ENCODE measurements around the gene FLVCR2. TPM values are rescaled to one million over a fixed set of nuclear protein-coding genes. Genes with fewer than 3 reads are reported as not detected.

FLVCR2 gene
- total RNA-seq, 1 donor from 2014 or later = 7.3 TPM

DNA sequence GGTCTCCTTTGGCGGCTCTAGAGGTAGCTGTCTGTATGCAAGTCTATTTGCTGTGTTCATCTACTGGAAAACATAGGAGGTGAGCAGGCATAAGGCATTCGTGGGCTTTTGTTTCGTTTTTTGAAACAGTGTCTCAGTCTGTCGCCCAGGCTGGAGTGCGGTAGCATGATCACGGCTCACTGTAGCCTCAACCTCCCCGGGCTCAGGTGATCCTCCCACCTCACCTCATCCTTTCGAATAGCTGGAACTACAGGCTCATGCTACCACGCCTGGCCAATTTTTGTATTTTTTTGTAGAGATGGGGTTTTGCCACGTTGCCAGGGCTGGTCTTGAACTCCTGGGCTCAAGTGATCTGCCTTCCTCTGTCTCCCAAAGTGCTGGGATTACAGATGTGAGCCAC, 27.5 kb downstream of the FLVCR2 start:
- H3K27me3 ChIP-seq (ENCODE audit: control insufficient read depth in 3 of 3, insufficient read depth in 3 of 3, low read length in 3 of 3) = no peaks in the 10 kb centered on the region
- H3K36me3 ChIP-seq (ENCODE audit: control insufficient read depth in 3 of 3, insufficient read depth in 3 of 3, low read length in 3 of 3) = no peaks in the 10 kb centered on the region
- peaks cover 12 to 19% (median 15%) of the 10 kb centered on the region in 3 donors for H3K4me1 ChIP-seq (ENCODE audit: control insufficient read depth in 3 of 3, insufficient read depth in 3 of 3, low read length in 3 of 3)
- no peak overlapping the region for H3K27ac ChIP-seq (ENCODE audit: low read depth, low read length)
- no peak overlapping the region for H3K9ac ChIP-seq (ENCODE audit: low read depth in 1 of 3, low read length in 3 of 3)
- H3K4me3 ChIP-seq (ENCODE audit: low read length in 3 of 3) = no peak overlapping the region
- no peaks in the 10 kb centered on the region for H3K9me3 ChIP-seq (ENCODE audit: control insufficient read depth in 3 of 3, low read length in 3 of 3)

- Histone ChIP-seq H3K27ac (ENCODE audit: low read depth, low read length) (no peak overlapping the region), H3K4me1 (ENCODE audit: control insufficient read depth in 3 of 3, insufficient read depth in 3 of 3, low read length in 3 of 3) (peaks cover 12 to 20% (median 17%) of the 10 kb centered on the region in 3 donors), H3K36me3 (ENCODE audit: control insufficient read depth in 3 of 3, insufficient read depth in 3 of 3, low read length in 3 of 3) (no peaks in the 10 kb centered on the region), H3K27me3 (ENCODE audit: control insufficient read depth in 3 of 3, insufficient read depth in 3 of 3, low read length in 3 of 3) (no peaks in the 10 kb centered on the region), H3K9ac (ENCODE audit: low read depth in 1 of 3, low read length in 3 of 3) (no peak overlapping the region), H3K9me3 (ENCODE audit: control insufficient read depth in 3 of 3, low read length in 3 of 3) (no peaks in the 10 kb centered on the region), H3K4me3 (ENCODE audit: low read length in 3 of 3) (no peak overlapping the region)
These were observed 28.6 kb downstream of the FLVCR2 start for GRCh38 chr14:75607044-75607443.

DNA sequence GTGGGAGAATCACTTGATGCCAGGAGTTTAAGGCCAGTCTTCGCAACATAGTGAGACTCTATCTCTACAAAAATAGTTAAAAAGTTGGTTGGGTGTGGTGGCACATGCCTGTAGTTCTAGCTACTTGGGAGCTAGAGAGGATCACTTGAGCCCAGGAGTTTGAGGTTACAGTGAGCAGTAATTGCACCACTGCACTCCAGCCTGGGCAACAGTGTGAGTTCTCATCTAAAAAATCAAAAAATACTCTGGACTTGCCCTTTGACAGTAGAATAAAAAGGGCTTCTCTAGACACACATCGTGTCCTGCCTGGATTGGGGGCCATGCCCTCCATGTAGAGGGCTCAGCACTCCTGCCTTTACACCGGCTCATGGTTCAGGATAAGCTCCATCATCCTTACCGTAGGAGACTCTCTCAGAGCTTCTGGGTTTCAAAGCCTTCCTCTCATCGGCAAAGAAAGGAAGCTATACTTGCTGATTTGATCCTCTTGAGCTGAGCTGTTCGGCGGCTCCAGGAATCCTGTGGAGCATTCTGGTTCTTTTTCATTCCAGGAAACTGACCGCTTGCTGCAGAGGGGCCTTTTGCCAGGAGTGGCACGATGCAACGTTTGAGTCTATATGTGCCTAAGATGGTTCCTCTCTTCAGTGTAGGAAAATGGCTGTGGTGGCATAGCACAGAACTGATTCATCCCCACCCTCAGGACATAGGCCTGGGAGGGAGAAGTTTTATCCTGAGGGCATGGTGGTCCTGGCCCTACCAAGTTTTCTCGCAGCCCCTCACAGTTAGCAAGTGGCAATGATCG, 29.6 kb downstream of the FLVCR2 start:
- Histone ChIP-seq H3K27ac (ENCODE audit: low read depth, low read length) (no peak overlapping the region), H3K27me3 (ENCODE audit: control insufficient read depth in 3 of 3, insufficient read depth in 3 of 3, low read length in 3 of 3) (no peaks in the 10 kb centered on the region), H3K36me3 (ENCODE audit: control insufficient read depth in 3 of 3, insufficient read depth in 3 of 3, low read length in 3 of 3) (no peaks in the 10 kb centered on the region), H3K4me1 (ENCODE audit: control insufficient read depth in 3 of 3, insufficient read depth in 3 of 3, low read length in 3 of 3) (peaks cover 12 to 20% (median 17%) of the 10 kb centered on the region in 3 donors), H3K9me3 (ENCODE audit: control insufficient read depth in 3 of 3, low read length in 3 of 3) (no peaks in the 10 kb centered on the region), H3K9ac (ENCODE audit: low read depth in 1 of 3, low read length in 3 of 3) (no peak overlapping the region), H3K4me3 (ENCODE audit: low read length in 3 of 3) (no peak overlapping the region)

DNA sequence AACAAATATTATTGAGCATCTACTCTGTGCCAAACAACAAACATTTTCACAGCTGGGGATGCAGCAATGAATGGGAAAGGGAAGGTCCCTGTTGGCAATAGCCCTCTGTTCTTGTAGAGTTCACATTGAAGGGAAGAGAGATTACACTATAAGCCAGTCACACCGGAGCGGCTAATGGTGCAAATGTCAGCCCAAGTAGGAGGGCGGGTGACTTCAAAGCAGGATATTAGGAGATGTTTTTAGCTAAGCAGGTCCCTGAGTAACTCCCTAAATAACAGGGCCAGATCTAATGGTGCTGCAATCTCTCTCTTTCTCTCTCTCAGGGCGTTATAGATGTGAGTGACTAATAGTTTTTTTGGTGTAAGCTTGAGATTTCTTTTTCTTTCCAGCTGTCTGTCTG, 30.7 kb downstream of the FLVCR2 start:
- Histone ChIP-seq H3K4me3 (ENCODE audit: low read length in 3 of 3) (no peak overlapping the region), H3K27me3 (ENCODE audit: control insufficient read depth in 3 of 3, insufficient read depth in 3 of 3, low read length in 3 of 3) (no peaks in the 10 kb centered on the region), H3K9ac (ENCODE audit: low read depth in 1 of 3, low read length in 3 of 3) (no peak overlapping the region), H3K9me3 (ENCODE audit: control insufficient read depth in 3 of 3, low read length in 3 of 3) (no peaks in the 10 kb centered on the region), H3K4me1 (ENCODE audit: control insufficient read depth in 3 of 3, insufficient read depth in 3 of 3, low read length in 3 of 3) (peaks cover 12 to 20% (median 17%) of the 10 kb centered on the region in 3 donors), H3K27ac (ENCODE audit: low read depth, low read length) (no peak overlapping the region), H3K36me3 (ENCODE audit: control insufficient read depth in 3 of 3, insufficient read depth in 3 of 3, low read length in 3 of 3) (no peaks in the 10 kb centered on the region)

- no peak overlapping the region for H3K4me3 ChIP-seq (ENCODE audit: low read length in 3 of 3)
- no peaks in the 10 kb centered on the region for H3K9me3 ChIP-seq (ENCODE audit: control insufficient read depth in 3 of 3, low read length in 3 of 3)
- H3K27me3 ChIP-seq (ENCODE audit: control insufficient read depth in 3 of 3, insufficient read depth in 3 of 3, low read length in 3 of 3) = no peaks in the 10 kb centered on the region
- H3K9ac ChIP-seq (ENCODE audit: low read depth in 1 of 3, low read length in 3 of 3) = no peak overlapping the region
- peak overlapping the region; percentile 14 for H3K27ac ChIP-seq (ENCODE audit: low read depth, low read length)
- H3K36me3 ChIP-seq (ENCODE audit: control insufficient read depth in 3 of 3, insufficient read depth in 3 of 3, low read length in 3 of 3) = no peaks in the 10 kb centered on the region
- peaks cover 12 to 20% (median 17%) of the 10 kb centered on the region in 3 donors for H3K4me1 ChIP-seq (ENCODE audit: control insufficient read depth in 3 of 3, insufficient read depth in 3 of 3, low read length in 3 of 3)
These were observed 31.4 kb downstream of the FLVCR2 start for GRCh38 chr14:75609606-75610475.

DNA sequence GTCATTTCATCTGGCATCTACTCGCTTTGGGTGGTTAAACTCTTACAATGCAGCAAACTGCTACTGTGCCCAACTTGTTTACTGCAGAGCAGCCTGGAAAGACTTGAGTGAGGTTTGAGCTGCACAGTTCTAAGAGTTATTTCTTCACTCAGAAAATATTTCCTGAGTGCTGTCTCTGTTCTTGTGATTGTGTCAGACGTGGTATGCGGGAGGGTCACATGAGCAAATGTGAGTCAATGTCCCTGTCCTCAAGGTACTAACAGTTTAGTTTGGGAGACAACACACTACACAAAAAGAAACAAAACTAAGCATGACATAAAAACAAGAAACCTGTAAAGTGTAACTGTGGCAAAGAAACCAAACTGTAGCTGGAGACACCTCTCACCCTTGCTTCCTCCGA, 32.4 kb downstream of the FLVCR2 start:
- no peaks in the 10 kb centered on the region for H3K27me3 ChIP-seq (ENCODE audit: control insufficient read depth in 3 of 3, insufficient read depth in 3 of 3, low read length in 3 of 3)
- H3K27ac ChIP-seq (ENCODE audit: low read depth, low read length) = peak overlapping the region; percentile 14
- H3K9me3 ChIP-seq (ENCODE audit: control insufficient read depth in 3 of 3, low read length in 3 of 3) = no peaks in the 10 kb centered on the region
- H3K9ac ChIP-seq (ENCODE audit: low read depth in 1 of 3, low read length in 3 of 3) = no peak overlapping the region
- H3K4me3 ChIP-seq (ENCODE audit: low read length in 3 of 3) = no peak overlapping the region
- no peaks in the 10 kb centered on the region for H3K36me3 ChIP-seq (ENCODE audit: control insufficient read depth in 3 of 3, insufficient read depth in 3 of 3, low read length in 3 of 3)
- peaks cover 8 to 17% (median 10%) of the 10 kb centered on the region in 3 donors for H3K4me1 ChIP-seq (ENCODE audit: control insufficient read depth in 3 of 3, insufficient read depth in 3 of 3, low read length in 3 of 3)

- H3K4me3 ChIP-seq (ENCODE audit: low read length in 3 of 3) = no peak overlapping the region
- H3K9ac ChIP-seq (ENCODE audit: low read depth in 1 of 3, low read length in 3 of 3) = no peak overlapping the region
- no peak overlapping the region for H3K27ac ChIP-seq (ENCODE audit: low read depth, low read length)
- peaks cover 6 to 14% (median 10%) of the 10 kb centered on the region in 3 donors for H3K4me1 ChIP-seq (ENCODE audit: control insufficient read depth in 3 of 3, insufficient read depth in 3 of 3, low read length in 3 of 3)
- no peaks in the 10 kb centered on the region for H3K27me3 ChIP-seq (ENCODE audit: control insufficient read depth in 3 of 3, insufficient read depth in 3 of 3, low read length in 3 of 3)
- H3K36me3 ChIP-seq (ENCODE audit: control insufficient read depth in 3 of 3, insufficient read depth in 3 of 3, low read length in 3 of 3) = no peaks in the 10 kb centered on the region
- H3K9me3 ChIP-seq (ENCODE audit: control insufficient read depth in 3 of 3, low read length in 3 of 3) = no peaks in the 10 kb centered on the region
These were observed 33.7 kb downstream of the FLVCR2 start for GRCh38 chr14:75612157-75612556.

DNA sequence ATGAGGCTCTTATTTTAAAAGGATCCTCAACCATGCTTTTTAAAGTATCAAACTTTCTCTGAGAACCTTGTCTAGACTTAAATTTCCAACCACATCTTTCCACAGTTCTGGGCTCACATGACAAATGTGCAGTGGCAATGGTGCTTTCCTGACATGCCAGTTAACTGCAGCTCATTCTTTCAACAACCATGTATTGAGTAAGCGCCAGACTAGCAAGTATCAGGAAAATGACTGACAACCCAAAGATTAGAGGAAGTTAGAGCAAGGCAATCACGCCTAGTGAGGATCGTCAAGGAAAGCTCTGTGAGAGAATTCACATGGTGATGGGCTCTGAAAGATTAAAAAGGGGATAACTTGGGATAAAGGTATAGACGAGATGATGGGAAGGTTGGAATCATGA, 35.8 kb downstream of the FLVCR2 start:
- no peak overlapping the region for H3K27ac ChIP-seq (ENCODE audit: low read depth, low read length)
- H3K4me3 ChIP-seq (ENCODE audit: low read length in 3 of 3) = no peak overlapping the region
- H3K9ac ChIP-seq (ENCODE audit: low read depth in 1 of 3, low read length in 3 of 3) = no peak overlapping the region
- H3K4me1 ChIP-seq (ENCODE audit: control insufficient read depth in 3 of 3, insufficient read depth in 3 of 3, low read length in 3 of 3) = peaks cover 9 to 14% (median 10%) of the 10 kb centered on the region in 3 donors
- no peaks in the 10 kb centered on the region for H3K27me3 ChIP-seq (ENCODE audit: control insufficient read depth in 3 of 3, insufficient read depth in 3 of 3, low read length in 3 of 3)
- no peaks in the 10 kb centered on the region for H3K36me3 ChIP-seq (ENCODE audit: control insufficient read depth in 3 of 3, insufficient read depth in 3 of 3, low read length in 3 of 3)
- no peaks in the 10 kb centered on the region for H3K9me3 ChIP-seq (ENCODE audit: control insufficient read depth in 3 of 3, low read length in 3 of 3)

- Histone ChIP-seq H3K4me3 (ENCODE audit: low read length in 3 of 3) (no peak overlapping the region), H3K9me3 (ENCODE audit: control insufficient read depth in 3 of 3, low read length in 3 of 3) (no peaks in the 10 kb centered on the region), H3K27ac (ENCODE audit: low read depth, low read length) (no peak overlapping the region), H3K27me3 (ENCODE audit: control insufficient read depth in 3 of 3, insufficient read depth in 3 of 3, low read length in 3 of 3) (no peaks in the 10 kb centered on the region), H3K4me1 (ENCODE audit: control insufficient read depth in 3 of 3, insufficient read depth in 3 of 3, low read length in 3 of 3) (peaks cover 9 to 14% (median 13%) of the 10 kb centered on the region in 3 donors), H3K9ac (ENCODE audit: low read depth in 1 of 3, low read length in 3 of 3) (no peak overlapping the region), H3K36me3 (ENCODE audit: control insufficient read depth in 3 of 3, insufficient read depth in 3 of 3, low read length in 3 of 3) (no peaks in the 10 kb centered on the region)
These were observed 36.8 kb downstream of the FLVCR2 start for GRCh38 chr14:75615200-75615599.

DNA sequence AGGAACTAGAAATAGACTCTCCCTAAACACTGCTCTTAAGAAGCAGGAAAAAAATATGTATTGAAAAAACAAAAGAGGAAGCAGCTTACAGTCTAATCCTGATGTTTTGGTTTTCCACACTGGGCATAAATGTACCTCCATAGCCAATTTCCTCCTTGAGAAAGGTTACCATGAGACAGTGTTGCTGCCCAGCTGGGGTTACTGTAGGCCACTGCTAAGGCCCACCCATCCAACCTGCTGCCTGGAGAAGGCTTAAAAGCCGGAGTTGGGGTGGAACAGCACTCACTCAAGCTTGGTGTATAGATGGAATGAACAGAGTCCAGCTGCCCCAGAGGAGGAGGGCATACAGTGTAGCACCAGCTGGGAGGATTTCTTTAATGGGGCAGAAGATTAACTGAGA, 41.1 kb downstream of the FLVCR2 start:
- Histone ChIP-seq H3K36me3 (ENCODE audit: control insufficient read depth in 3 of 3, insufficient read depth in 3 of 3, low read length in 3 of 3) (no peaks in the 10 kb centered on the region), H3K4me3 (ENCODE audit: low read length in 3 of 3) (no peak overlapping the region), H3K4me1 (ENCODE audit: control insufficient read depth in 3 of 3, insufficient read depth in 3 of 3, low read length in 3 of 3) (peaks cover 4 to 11% (median 6%) of the 10 kb centered on the region in 3 donors), H3K9me3 (ENCODE audit: control insufficient read depth in 3 of 3, low read length in 3 of 3) (no peaks in the 10 kb centered on the region), H3K27ac (ENCODE audit: low read depth, low read length) (no peak overlapping the region), H3K27me3 (ENCODE audit: control insufficient read depth in 3 of 3, insufficient read depth in 3 of 3, low read length in 3 of 3) (no peaks in the 10 kb centered on the region), H3K9ac (ENCODE audit: low read depth in 1 of 3, low read length in 3 of 3) (no peak overlapping the region)
